GM23338 (cell line): ENCODE data around the gene ENOX2. TPM values are rescaled to one million over a fixed set of nuclear protein-coding genes. Genes with fewer than 3 reads are reported as not detected.

Experiments used
- ATAC-seq: fragments of 200-7000 bp; cut with Tn5 transposase; 3 replicates; pipeline ENCODE4 v1.9.1; 2020
- DNase-seq: peaks from one replicate; pipeline ENCODE4 v3.0.0-alpha.2; 2015; ENCODE audit warnings: low spot score
- H2AFZ ChIP-seq: fragments of 200-600 bp; sonication (generic); 2 replicates; pipeline ENCODE4 v1.8.0; 2016; ENCODE audit warnings: antibody characterized with exemption, mild to moderate bottlenecking, moderate library complexity
- H3F3A ChIP-seq: fragments of 200-600 bp; sonication (generic); replicated peaks from 2 replicates; pipeline ENCODE4 v1.8.0; 2017; ENCODE audit warnings: antibody characterized with exemption, mixed run types, low read depth
- H3K27ac ChIP-seq: fragments of 200-600 bp; sonication (generic); 2 replicates; pipeline ENCODE4 v1.6.1; 2016; ENCODE audit warnings: low read depth
- H3K27me3 ChIP-seq: fragments of 200-600 bp; sonication (generic); 2 replicates; pipeline ENCODE4 v1.8.0; 2016; ENCODE audit warnings: mild to moderate bottlenecking, mixed run types, moderate library complexity; ENCODE audit not compliant: insufficient read depth
- H3K36me3 ChIP-seq: fragments of 200-600 bp; sonication (generic); 2 replicates; pipeline ENCODE4 v1.8.0; 2016; ENCODE audit warnings: mild to moderate bottlenecking; ENCODE audit not compliant: insufficient read depth
- H3K4me1 ChIP-seq: fragments of 200-600 bp; sonication (generic); 2 replicates; pipeline ENCODE4 v1.8.0; 2016; ENCODE audit warnings: mild to moderate bottlenecking, moderate library complexity; ENCODE audit not compliant: insufficient read depth
- H3K4me2 ChIP-seq: fragments of 200-600 bp; sonication (generic); 2 replicates; pipeline ENCODE4 v1.7.1; 2017; ENCODE audit warnings: mixed run types
- H3K4me3 ChIP-seq: fragments of 200-600 bp; sonication (generic); 2 replicates; pipeline ENCODE4 v1.6.1; 2016; ENCODE audit warnings: mixed run types
- H3K79me2 ChIP-seq: fragments of 200-600 bp; sonication (generic); replicated peaks from 2 replicates; pipeline ENCODE4 v1.8.0; 2017; ENCODE audit warnings: mild to moderate bottlenecking; ENCODE audit not compliant: insufficient read depth
- H3K9me2 ChIP-seq: fragments of 200-600 bp; sonication (generic); 2 replicates; pipeline ENCODE4 v1.8.0; 2017; ENCODE audit not compliant: insufficient read depth
- H4K20me1 ChIP-seq: fragments of 200-600 bp; sonication (generic); replicated peaks from 2 replicates; pipeline ENCODE4 v1.8.0; 2017; ENCODE audit warnings: mild to moderate bottlenecking; ENCODE audit not compliant: insufficient read depth
- H3K27ac Mint-ChIP-seq: 2 replicates; pipeline ENCODE4 v1.8.0; 2020; ENCODE audit warnings: inconsistent platforms, mild to moderate bottlenecking, moderate library complexity, mixed read lengths
- H3K27me3 Mint-ChIP-seq: 3 replicates; pipeline ENCODE4 v1.8.0; 2022; ENCODE audit warnings: low read depth, mild to moderate bottlenecking, moderate library complexity, mixed read lengths, inconsistent platforms; ENCODE audit not compliant: insufficient read depth, poor library complexity
- H3K36me3 Mint-ChIP-seq: 3 replicates; pipeline ENCODE4 v1.8.0; 2021; ENCODE audit warnings: low read depth, mild to moderate bottlenecking, inconsistent platforms, moderate library complexity, mixed read lengths
- H3K4me1 Mint-ChIP-seq: 3 replicates; pipeline ENCODE4 v1.8.0; 2020; ENCODE audit warnings: mild to moderate bottlenecking, inconsistent platforms, mixed read lengths
- H3K4me3 Mint-ChIP-seq: 3 replicates; pipeline ENCODE4 v1.8.0; 2021; ENCODE audit warnings: moderate library complexity, mild to moderate bottlenecking, inconsistent platforms, mixed read lengths
- H3K9me3 Mint-ChIP-seq: 3 replicates; pipeline ENCODE4 v1.8.0; 2020; ENCODE audit warnings: moderate library complexity, mild to moderate bottlenecking, inconsistent platforms, mixed read lengths
- CTCF ChIP-seq, 2 experiments: fragments of 200-600 bp in 1 of 2; sonication (generic) in 1 of 2; conservative IDR thresholded peaks; 2 replicates each; pipeline versions ENCODE4 v1.5.1 to v1.6.1; 2016 to 2017; ENCODE audit warnings: antibody characterized with exemption in 2 of 2, low read depth in 2 of 2, mild to moderate bottlenecking in 2 of 2, moderate library complexity in 1 of 2
- ETS1 ChIP-seq: IDR thresholded peaks from 2 replicates; pipeline ENCODE4 v1.6.1; 2016; ENCODE audit warnings: antibody characterized with exemption
- JUNB ChIP-seq: IDR thresholded peaks from one replicate; pipeline ENCODE4 v1.6.1; 2016; ENCODE audit warnings: antibody characterized with exemption; ENCODE audit not compliant: unreplicated experiment
- NANOG ChIP-seq: IDR thresholded peaks from 2 replicates; pipeline ENCODE4 v1.6.1; 2016; ENCODE audit warnings: antibody characterized with exemption, borderline replicate concordance
- POLR2AphosphoS5 ChIP-seq: IDR thresholded peaks from 2 replicates; pipeline ENCODE4 v1.6.1; 2016; ENCODE audit warnings: antibody characterized with exemption, low read depth
- REST ChIP-seq: IDR thresholded peaks from one replicate; pipeline ENCODE4 v1.6.1; 2018; ENCODE audit warnings: antibody characterized with exemption; ENCODE audit not compliant: unreplicated experiment
- STAT1 ChIP-seq: IDR thresholded peaks from one replicate; pipeline ENCODE4 v1.6.1; 2016; ENCODE audit warnings: antibody characterized with exemption; ENCODE audit not compliant: unreplicated experiment
- ZNF331 ChIP-seq: fragments of 250-450 bp; sonication (Bioruptor Pico); IDR thresholded peaks from 2 replicates; pipeline ENCODE4 v1.5.0; 2020; ENCODE audit warnings: low read depth, mild to moderate bottlenecking, moderate library complexity
- polyA plus RNA-seq: library from polyadenylated mRNA; unstranded; fragments of >200 nt; fragmentation: Nextera tagmentation; extraction: Ambion mirVana; gene quantifications from 2 replicates; pipeline ENCODE4 v1.2.1, GENCODE V29; 2016
- total RNA-seq: library from RNA; depleted of rRNA; stranded (reverse); fragments of >200 nt; shearing (Covaris generic); gene quantifications from 2 replicates; pipeline ENCODE4 v1.2.3, GENCODE V29; 2014

The ENOX2 gene
- total and polyA plus RNA-seq, 2 experiments from 2014 or later, result 9.6 to 11.2 TPM

GRCh38 chrX:130676861-130677260 lies 226.1 kb downstream of the ENOX2 start (continued):
- TF ChIP-seq ETS1 (no peak), ZNF331 (no peak), POLR2AphosphoS5 (no peak), NANOG (no peak), JUNB (no peak), REST (no peak)

- H3K4me3 ChIP-seq, result no peak overlapping the region
- ATAC-seq (no peak), DNase-seq (no peak)
- no peak overlapping the region for H3K27ac ChIP-seq
- Mint-ChIP-seq H3K4me1 (no peaks in the 10 kb centered on the region), H3K27me3 (no peaks in the 10 kb centered on the region), H3K4me3 (no peak overlapping the region), H3K36me3 (peaks cover 2% of the 10 kb centered on the region; the same call in 1 of the 3 replicates), H3K9me3 (no peaks in the 10 kb centered on the region), H3K27ac (no peak overlapping the region)
- H3K4me2 ChIP-seq, result no peak overlapping the region
- H3K79me2 ChIP-seq, result no peaks in the 10 kb centered on the region
- no peaks in the 10 kb centered on the region for H3F3A ChIP-seq
- no peaks in the 10 kb centered on the region for H3K4me1 ChIP-seq
- H3K36me3 ChIP-seq, result no peaks in the 10 kb centered on the region
- no peak for TF ChIP-seq STAT1
- TF ChIP-seq ETS1, result no peak
- no peak for TF ChIP-seq CTCF (conservative IDR thresholded peaks at IDR 0.05; ENCODE audit: low read depth in 2 of 2)
- no peak for TF ChIP-seq NANOG
- TF ChIP-seq REST, result no peak
- no peaks in the 10 kb centered on the region for H3K9me2 ChIP-seq
- no peaks in the 10 kb centered on the region for H3K27me3 ChIP-seq
- no peaks in the 10 kb centered on the region for H4K20me1 ChIP-seq
- no peak overlapping the region for H2AFZ ChIP-seq
These were observed 230.8 kb downstream of the ENOX2 start for GRCh38 chrX:130672214-130672613.
